Measurements from ENCODE around the gene SLC35A3.
"Not testable (repeated sequence)": the region's sequence is repeated elsewhere in the genome, so short reads cannot be mapped to it uniquely, and the experiment has no call there.

DNA sequence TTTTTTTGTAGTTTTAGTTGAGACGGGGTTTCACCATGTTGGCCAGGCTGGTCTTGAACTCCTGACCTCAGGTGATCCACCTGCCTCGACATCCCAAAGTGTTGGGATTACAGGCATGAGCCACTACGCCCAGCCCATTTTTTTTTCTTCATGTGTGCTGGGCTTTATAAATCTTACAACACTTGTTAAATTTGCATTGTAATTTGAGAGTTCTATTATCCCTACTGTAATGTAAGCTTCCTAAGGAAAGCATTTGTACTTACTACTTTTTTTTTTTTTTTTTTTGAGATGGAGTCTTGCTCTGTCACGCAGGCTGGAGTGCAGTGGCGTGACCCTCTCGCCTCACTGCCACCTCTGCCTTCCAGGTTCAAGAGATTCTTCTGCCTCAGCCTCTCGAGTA is 2.3 kb downstream of the SLC35A3 start:
- TF ChIP-seq, protein P1, sequence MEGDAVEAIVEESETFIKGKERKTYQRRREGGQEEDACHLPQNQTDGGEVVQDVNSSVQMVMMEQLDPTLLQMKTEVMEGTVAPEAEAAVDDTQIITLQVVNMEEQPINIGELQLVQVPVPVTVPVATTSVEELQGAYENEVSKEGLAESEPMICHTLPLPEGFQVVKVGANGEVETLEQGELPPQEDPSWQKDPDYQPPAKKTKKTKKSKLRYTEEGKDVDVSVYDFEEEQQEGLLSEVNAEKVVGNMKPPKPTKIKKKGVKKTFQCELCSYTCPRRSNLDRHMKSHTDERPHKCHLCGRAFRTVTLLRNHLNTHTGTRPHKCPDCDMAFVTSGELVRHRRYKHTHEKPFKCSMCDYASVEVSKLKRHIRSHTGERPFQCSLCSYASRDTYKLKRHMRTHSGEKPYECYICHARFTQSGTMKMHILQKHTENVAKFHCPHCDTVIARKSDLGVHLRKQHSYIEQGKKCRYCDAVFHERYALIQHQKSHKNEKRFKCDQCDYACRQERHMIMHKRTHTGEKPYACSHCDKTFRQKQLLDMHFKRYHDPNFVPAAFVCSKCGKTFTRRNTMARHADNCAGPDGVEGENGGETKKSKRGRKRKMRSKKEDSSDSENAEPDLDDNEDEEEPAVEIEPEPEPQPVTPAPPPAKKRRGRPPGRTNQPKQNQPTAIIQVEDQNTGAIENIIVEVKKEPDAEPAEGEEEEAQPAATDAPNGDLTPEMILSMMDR (IDR thresholded peaks at IDR 0.05; ENCODE audit: borderline replicate concordance, extremely low read depth, low read length, poor library complexity, severe bottlenecking), result not testable (repeated sequence)
- not testable (repeated sequence) for TF ChIP-seq EZH2 (IDR thresholded peaks at IDR 0.05; ENCODE audit: borderline replicate concordance, low read depth, low read length, severe bottlenecking)
